A673 (cell line): Measurements from ENCODE around the gene CHST1. TPM values are rescaled to one million over a fixed set of nuclear protein-coding genes. Genes with fewer than 3 reads are reported as not detected.
A peak's percentile ranks its signal among the peaks of the same experiment; 100 is the strongest.

Source experiments
- BruUV-seq: library from RNA; stranded (reverse); fragments of 400-500 nt; replicated peaks from 2 replicates; lab custom pipeline; 2021; lab: Mats Ljungman, UMichigan
- CTCF ChIA-PET: fragments of 300-600 bp; sonication (Branson Sonifier 250); formaldehyde crosslinking; loops from one replicate; lab custom pipeline; 2022; ENCODE audit warnings: antibody characterized with exemption; lab: Charles Lee
- POLR2A ChIA-PET: fragments of 300-600 bp; sonication (Branson Sonifier 250); formaldehyde crosslinking; loops from one replicate; lab custom pipeline; 2022; ENCODE audit warnings: antibody characterized with exemption; ENCODE audit not compliant: low non-redundant PET; lab: Charles Lee
- DNase-seq: peaks from one replicate; pipeline ENCODE4 v3.0.0-alpha.2; 2015; ENCODE audit warnings: low spot score
- H3K27ac ChIP-seq: fragments of 200-600 bp; sonication (generic); 2 replicates; pipeline ENCODE4 v1.5.1; 2016; ENCODE audit warnings: mixed run types, low read depth, mild to moderate bottlenecking, mixed read lengths, antibody characterized with exemption, low read length; ENCODE audit not compliant: poor library complexity, severe bottlenecking
- H3K27me3 ChIP-seq: fragments of 200-600 bp; sonication (generic); replicated peaks from 2 replicates; pipeline ENCODE4 v1.6.1; 2017; ENCODE audit warnings: mixed run types, low read depth, mild to moderate bottlenecking, mixed read lengths, antibody characterized with exemption, low read length; ENCODE audit not compliant: insufficient read depth, poor library complexity
- H3K36me3 ChIP-seq: fragments of 200-600 bp; sonication (generic); 2 replicates; pipeline ENCODE4 v1.6.1; 2016; ENCODE audit warnings: mixed run types, mild to moderate bottlenecking, mixed read lengths, antibody characterized with exemption, low read length; ENCODE audit not compliant: insufficient read depth, poor library complexity, severe bottlenecking
- H3K4me1 ChIP-seq: fragments of 200-600 bp; sonication (generic); 2 replicates; pipeline ENCODE4 v1.6.1; 2017; ENCODE audit warnings: mixed run types, mild to moderate bottlenecking, mixed read lengths, antibody characterized with exemption, low read length; ENCODE audit not compliant: insufficient read depth, poor library complexity, severe bottlenecking
- H3K4me3 ChIP-seq: fragments of 200-600 bp; sonication (generic); 2 replicates; pipeline ENCODE4 v1.5.1; 2016; ENCODE audit warnings: low read depth, mixed run types, mild to moderate bottlenecking, mixed read lengths, low read length; ENCODE audit not compliant: poor library complexity, severe bottlenecking
- H3K9me3 ChIP-seq: fragments of 200-600 bp; sonication (generic); 2 replicates; pipeline ENCODE4 v1.6.1; 2016; ENCODE audit warnings: mixed run types, low read depth, mild to moderate bottlenecking, mixed read lengths, antibody characterized with exemption, low read length; ENCODE audit not compliant: poor library complexity, severe bottlenecking
- EZH2 ChIP-seq: fragments of 200-600 bp; sonication (generic); IDR thresholded peaks from 2 replicates; pipeline ENCODE4 v1.6.1; 2017; ENCODE audit warnings: borderline replicate concordance, low read depth, mild to moderate bottlenecking, mixed read lengths, antibody characterized with exemption, low read length; ENCODE audit not compliant: poor library complexity, severe bottlenecking
- intact Hi-C: fragments of 100-400 bp; cut with micrococcal nuclease; formaldehyde crosslinking; loops from one replicate; pipeline ENCODE4 v1.10.0; 2022; ENCODE audit not compliant: unreplicated experiment
- total RNA-seq: library from RNA; stranded (reverse); gene quantifications from 2 replicates; pipeline ENCODE4 v1.2.3, GENCODE V29; 2021
- TF ChIP-seq, protein P1 (sequence below): fragments of 300-800, 200-600 bp; sonication (generic); conservative IDR thresholded peaks from 2 replicates; pipeline ENCODE4 v1.5.1; 2017; ENCODE audit warnings: low read depth, mild to moderate bottlenecking, antibody characterized with exemption, low read length, moderate library complexity, mixed read lengths

CHST1 gene
- total RNA-seq, 1 experiment from 2014 or later: 17.0 TPM

GRCh38 chr11:45662665-45663485 is 2.5 kb downstream of the CHST1 start:
- H3K4me3 ChIP-seq: peak overlapping the region; percentile 63
- H3K36me3 ChIP-seq: no peaks in the 10 kb centered on the region
- CTCF ChIA-PET: interaction anchor here (0.9 to 1.5 kb wide), 2 partner anchors 8 to 109 kb away, joined by 3 to 6 read pairs; no protein-coding TSS in a partner anchor
- intact Hi-C loops: no loop called here
- H3K4me1 ChIP-seq: peaks cover 39% of the 10 kb centered on the region
- POLR2A ChIA-PET: no interaction called here
- peak; percentile 95 for DNase-seq
- peaks cover 7% of the 10 kb centered on the region for H3K27me3 ChIP-seq
- H3K27ac ChIP-seq: no peak overlapping the region
- TF ChIP-seq EZH2: no peak
- TF ChIP-seq, protein P1, sequence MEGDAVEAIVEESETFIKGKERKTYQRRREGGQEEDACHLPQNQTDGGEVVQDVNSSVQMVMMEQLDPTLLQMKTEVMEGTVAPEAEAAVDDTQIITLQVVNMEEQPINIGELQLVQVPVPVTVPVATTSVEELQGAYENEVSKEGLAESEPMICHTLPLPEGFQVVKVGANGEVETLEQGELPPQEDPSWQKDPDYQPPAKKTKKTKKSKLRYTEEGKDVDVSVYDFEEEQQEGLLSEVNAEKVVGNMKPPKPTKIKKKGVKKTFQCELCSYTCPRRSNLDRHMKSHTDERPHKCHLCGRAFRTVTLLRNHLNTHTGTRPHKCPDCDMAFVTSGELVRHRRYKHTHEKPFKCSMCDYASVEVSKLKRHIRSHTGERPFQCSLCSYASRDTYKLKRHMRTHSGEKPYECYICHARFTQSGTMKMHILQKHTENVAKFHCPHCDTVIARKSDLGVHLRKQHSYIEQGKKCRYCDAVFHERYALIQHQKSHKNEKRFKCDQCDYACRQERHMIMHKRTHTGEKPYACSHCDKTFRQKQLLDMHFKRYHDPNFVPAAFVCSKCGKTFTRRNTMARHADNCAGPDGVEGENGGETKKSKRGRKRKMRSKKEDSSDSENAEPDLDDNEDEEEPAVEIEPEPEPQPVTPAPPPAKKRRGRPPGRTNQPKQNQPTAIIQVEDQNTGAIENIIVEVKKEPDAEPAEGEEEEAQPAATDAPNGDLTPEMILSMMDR: no peak
- no TSS peak for BruUV-seq
- no peaks in the 10 kb centered on the region for H3K9me3 ChIP-seq

- Histone ChIP-seq H3K4me3 (no peak overlapping the region), H3K27ac (no peak overlapping the region), H3K27me3 (peaks cover 7% of the 10 kb centered on the region), H3K9me3 (no peaks in the 10 kb centered on the region), H3K36me3 (no peaks in the 10 kb centered on the region), H3K4me1 (peaks cover 39% of the 10 kb centered on the region)
- ChIA-PET CTCF (interaction anchor here (0.9 to 1.4 kb wide), 2 partner anchors 14 to 110 kb away, joined by 3 to 4 read pairs; no protein-coding TSS in a partner anchor), POLR2A (no interaction called here)
- DNase-seq: peak; percentile 50
- intact Hi-C loops: no loop called here
- no TSS peak for BruUV-seq
- TF ChIP-seq EZH2: no peak
- TF ChIP-seq, protein P1: no peak
Measured at GRCh38 chr11:45662096-45662664, 3.2 kb downstream of the CHST1 start.

- Histone ChIP-seq H3K27me3 (peaks cover 7% of the 10 kb centered on the region), H3K4me1 (peaks cover 39% of the 10 kb centered on the region), H3K4me3 (no peak overlapping the region), H3K9me3 (no peaks in the 10 kb centered on the region), H3K27ac (no peak overlapping the region), H3K36me3 (no peaks in the 10 kb centered on the region)
- ChIA-PET CTCF (interaction anchor here (0.9 to 1.4 kb wide), 2 partner anchors 15 to 110 kb away, joined by 3 to 4 read pairs; no protein-coding TSS in a partner anchor), POLR2A (no interaction called here)
- BruUV-seq: no TSS peak
- intact Hi-C loops: no loop called here
- TF ChIP-seq, protein P1: no peak
- no peak for TF ChIP-seq EZH2
- no peak for DNase-seq
Measured at GRCh38 chr11:45661439-45662055, 3.9 kb downstream of the CHST1 start.
